GM19025 (cell line): ENCODE results near the gene RNASEH1.
"Not testable (repeated sequence)": the region's sequence is repeated elsewhere in the genome, so short reads cannot be mapped to it uniquely, and the experiment has no call there.

Source experiments
- ATAC-seq: cut with Tn5 transposase; IDR thresholded peaks from one replicate; pipeline ENCODE4 v1.9.1; 2021; ENCODE audit warnings: mild to moderate bottlenecking, low read depth, moderate library complexity; ENCODE audit not compliant: unreplicated experiment

The RNASEH1 gene

DNA sequence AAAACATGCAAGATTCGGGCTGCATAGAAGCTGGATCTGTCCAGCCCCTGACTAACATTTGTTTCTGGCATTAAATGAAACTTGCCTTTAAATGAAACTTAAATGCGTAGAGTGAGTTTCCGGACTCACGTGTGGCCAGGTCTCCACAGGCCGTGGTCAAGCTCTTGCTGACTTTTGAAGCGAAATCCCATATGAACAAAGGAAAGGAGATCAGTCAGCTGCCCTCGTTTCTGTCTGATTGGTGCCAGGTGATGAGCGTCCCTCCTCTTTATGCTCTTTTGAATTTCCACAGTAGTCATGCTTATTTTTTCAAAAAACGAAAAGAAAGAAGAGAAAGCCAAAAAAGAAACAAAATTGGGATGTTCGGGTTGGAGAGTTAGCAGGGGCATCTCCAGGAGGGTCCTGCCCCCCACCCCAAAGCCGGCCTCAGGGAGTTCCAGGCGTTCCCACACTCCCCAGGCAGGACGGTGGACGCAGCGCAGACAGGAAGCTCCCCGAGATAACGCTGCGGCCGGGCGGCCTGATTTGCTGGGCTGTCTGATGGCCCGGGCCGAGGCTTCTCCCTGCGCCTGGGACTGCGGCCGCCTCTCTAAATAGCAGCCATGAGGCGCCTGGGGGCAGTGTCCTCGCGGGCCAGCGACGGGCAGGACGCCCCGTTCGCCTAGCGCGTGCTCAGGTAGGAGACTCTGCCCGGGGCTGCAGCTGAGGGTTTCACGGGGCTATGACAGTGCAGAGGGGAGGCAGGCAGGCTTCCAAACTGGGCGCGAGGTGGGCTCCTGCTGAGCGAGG is 36.6 kb upstream of the RNASEH1 start, which contains the start of gene COLEC11:
COLEC11 (plus strand) TSS at position 620 of the 789 bp plus-strand sequence. CDS start 9,229 bp downstream, outside the sequence.
- ATAC-seq: no peak

DNA sequence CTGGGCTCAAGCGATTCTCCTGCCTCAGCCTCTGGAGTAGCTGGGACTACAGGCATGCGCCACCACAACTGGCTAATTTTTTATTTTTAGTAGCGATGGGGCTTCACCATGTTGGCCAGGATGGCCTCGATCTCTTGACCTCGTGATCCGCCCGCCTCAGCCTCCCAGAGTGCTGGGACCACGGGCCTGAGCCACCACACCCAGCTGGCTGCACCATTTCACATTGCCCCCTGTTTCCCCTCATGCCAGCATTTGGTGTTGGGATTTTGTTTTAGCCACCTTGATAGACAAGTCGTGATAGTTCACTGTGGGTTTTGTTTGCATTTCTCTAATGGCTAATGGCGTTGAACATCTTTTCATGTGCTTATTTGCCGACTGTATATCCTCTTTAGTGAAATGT is 31.0 kb upstream of the RNASEH1 start:
- no peak for ATAC-seq

DNA sequence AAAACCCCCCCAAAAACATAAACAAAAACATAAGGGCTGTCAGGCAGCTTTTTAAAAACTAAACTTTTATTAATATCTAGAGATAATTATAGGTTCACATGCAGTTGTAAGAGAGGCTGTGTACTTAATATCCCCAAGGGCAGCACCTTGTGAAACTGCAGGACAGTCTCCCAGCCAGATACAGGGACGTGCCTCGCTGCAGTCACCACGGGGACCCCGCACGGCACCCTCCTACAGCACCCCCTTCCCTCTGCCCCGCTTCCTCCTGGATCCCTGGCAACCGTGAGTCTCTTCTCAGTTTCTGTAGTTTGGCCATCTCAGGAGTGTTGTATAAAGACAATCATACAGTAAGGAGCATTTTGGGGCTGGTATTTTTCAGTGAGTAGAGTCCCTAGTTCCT is 30.0 kb upstream of the RNASEH1 start:
- ATAC-seq: no peak

DNA sequence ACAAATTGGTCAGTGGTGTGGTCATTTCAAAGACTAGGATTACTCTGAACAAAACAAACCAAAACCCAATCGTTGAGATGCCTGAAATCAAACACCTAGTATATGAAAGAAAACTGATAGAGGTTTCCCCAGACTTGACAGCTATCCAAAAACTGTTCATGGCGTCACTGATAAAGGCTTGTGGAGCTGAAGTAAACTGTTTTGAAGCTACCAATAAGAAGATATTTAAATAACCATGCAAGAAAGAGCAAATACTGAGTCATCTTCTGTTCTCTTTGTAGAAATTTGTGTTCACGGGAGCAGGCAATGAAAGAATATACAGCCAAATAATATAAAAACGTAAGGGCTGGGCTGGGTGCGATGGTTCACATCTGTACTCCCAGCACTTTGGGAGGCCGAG is 29.3 kb upstream of the RNASEH1 start:
- ATAC-seq: no peak

DNA sequence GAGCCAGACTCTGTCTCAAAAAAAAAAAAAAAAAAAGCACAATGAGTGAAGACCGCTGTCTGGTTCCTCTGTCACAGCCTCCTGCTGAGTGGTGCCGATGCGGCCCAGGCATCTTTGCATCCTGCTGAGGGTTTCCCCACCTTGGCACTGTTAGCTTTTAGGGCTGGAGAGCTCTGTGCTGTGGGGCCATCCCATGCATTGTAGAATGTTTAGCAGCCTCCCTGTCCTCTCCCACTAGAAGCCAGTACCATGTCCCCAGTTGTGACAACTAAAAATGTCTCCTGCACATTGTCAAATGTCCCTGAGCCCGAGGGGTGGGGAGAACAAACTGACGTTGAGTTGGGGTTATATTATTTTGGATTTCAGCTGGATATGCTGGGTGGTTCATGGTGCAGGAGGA is 28.9 kb upstream of the RNASEH1 start:
- no peak for ATAC-seq

DNA sequence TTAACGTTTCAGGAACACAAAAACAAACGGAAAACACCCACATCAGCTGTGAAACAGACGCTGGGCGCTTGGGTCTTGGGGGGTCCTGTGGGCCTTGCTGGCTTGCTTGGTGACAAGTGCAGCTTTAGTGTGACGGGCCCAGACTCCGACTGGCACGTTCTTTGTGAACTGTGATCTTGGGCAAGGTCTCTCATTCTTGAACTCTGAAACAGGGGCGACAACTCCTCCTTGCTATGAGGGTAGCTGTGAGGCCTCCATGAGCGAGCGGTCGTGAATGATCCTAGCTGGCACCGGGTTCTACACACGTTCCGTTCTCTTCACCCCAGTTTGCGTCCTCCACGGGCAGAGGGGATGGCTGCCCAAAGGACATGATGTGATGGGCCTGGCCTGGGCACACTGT is 28.1 kb upstream of the RNASEH1 start:
- ATAC-seq: no peak

DNA sequence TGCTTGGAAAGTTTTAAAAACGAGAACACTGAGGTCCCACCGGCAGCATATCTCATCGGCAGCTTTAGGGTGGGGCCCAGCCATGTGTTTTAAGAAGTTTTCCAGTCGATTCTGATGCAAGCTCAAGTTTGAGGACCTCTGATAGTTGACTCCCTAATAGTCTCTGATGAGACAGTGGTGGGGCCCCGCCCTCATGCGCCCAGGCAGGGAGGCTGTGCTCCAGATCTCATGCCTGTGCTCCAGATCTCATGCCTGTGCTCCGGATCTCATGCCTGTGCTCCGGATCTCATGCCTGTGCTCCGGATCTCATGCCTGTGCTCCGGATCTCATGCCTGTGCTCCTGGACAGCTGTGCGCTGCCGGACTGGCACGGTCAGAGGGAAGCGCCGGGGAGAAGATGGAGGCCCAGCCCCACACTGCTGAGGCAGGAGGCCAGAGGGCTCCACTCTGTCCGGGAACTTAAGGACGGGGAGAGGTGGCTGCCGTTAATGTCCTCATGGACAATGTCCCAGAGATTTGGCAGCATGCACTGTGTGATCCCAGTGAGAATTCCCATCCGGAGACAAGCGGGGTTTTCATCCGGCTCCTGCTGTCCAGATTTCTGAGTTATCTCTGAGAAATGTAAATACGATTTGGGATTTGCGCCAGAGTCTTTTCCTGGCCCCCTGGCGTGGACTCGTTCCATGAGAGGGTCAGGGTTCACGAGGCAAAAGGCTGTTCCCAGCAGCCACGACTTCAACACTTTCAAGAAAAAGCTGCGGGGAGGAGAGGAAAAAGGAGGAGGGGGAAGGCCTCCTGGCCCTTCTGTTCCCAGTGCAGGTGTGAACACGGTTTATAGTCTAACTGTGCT is 27.4 kb upstream of the RNASEH1 start:
- no peak for ATAC-seq

DNA sequence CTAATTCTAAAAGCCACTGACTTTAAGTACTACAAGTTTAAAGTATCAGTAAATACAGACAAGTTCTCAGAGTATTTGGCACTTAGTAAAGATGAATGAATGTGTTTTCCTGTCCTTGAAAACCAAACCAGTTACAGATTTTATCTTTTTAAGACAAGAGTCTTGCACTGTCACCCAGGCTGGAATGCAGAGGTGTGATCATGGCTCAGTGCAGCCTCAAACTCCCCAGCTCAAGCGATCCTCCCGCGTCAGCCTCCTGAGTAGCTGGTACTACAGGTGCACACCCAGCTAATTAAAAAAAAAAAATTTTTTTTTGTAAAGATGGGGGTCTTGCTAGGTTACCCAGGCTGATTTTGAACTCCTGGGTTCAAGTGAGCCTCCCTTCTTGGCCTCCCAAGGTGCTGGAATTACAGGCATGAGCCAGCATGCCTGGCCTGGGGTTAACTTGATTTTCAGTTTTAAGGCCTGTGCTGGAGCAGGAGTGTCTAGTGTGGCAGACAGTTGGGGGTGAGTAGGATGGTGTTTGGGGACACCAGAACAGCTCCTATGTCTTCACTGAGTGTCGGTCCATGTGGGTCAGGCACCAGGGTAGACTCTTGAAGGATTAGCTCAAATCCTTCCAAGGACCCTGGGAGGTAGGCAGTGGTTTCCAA is 26.6 kb upstream of the RNASEH1 start:
- no peak for ATAC-seq

DNA sequence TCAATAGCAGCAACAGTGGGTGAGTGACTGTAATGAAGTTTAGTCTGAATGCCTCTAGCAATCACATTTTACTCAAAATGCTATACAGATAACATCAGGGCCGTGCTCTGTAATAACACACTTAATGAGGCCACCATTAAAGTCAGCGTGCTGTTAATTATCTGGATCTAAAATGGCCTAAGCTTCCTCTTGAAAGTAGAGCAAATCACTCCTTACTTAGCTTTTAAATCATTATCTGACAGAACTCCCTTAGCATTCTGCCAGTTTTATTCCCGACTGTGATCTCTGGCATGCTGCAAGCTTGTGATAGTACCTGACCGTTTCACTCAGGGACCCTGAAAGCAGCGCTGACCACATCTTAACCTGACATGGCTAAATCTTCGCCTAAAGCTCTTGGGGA is 25.9 kb upstream of the RNASEH1 start:
- ATAC-seq: no peak

DNA sequence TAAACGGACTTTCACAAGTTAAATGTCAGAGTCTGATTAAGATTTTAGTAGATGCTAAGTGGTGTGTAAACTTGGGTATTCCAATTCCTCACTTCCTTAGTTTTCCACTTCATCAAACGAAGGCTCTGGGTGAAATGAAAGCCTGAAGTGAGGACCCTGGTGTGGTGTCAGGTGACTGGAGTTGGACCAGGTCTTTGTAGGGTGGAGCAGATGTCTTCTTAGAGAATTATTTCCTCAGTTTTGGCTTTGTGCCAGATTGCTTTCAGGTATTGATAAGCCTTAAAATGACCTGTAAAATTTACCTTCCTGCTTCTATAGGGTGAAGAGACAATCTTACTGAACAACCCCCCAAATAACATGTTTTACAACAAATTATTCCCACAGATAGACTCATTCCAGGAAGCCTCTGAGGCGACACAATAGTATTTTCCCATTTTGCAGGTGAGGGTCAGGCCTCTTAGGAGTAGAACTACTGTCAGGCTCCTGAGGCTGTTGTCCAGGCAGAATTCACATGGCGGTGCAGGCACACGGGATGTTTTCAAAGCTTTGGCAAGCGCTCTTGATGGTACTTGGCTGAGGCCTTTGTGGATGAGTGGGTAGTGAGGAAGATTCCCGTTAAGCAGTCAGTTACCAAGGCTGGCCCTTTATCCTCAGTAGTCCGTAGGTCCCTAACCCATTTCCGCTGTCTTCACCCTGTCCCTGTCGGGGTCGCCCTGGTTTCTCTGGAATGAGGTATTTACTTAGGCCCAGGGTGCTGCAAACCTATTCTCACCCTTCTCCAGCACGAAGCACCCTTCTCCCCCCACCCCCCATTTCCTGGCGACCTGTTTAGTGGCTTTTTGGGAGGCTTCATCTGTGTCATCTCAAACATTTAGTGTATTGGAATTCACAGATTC is 23.5 kb upstream of the RNASEH1 start:
- ATAC-seq: no peak

DNA sequence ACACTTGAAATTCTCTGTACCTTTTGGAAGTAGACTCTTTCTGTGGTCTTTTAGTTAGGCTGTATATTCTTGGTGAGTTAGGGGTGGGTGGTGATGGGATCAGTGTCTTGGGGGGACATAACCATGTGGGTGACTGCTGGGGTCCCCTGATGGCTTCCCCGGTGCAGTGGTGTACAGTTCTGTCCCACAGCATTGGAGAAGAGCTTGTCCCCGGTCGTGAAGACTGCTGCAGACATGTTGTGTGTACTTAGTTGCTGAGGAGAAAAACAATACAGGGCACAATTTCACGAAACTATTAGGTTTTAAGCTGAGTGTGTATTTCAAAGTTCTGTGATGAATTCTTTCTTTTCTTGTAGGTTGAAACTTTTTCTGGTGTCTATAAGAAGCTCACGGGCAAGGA is 22.3 kb upstream of the RNASEH1 start:
- ATAC-seq: no peak

DNA sequence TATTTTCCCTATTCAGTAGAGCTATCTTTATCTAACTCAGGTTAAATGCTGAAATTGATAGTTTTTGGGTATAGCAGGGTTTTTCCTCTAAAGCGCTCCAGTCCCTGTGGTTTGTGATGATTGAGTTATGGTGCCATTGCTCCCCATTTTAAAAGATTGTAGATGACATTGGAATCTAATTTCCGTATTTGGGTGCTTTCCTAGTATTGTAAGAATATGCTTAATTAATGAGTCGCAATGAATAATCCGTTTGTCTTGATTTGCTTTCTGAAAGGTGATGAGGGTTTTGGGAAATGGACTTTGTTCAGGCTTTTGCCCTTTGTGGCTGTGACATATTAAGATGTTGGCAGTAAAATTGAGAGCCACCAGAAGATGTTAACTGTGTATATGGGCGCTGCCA is 20.9 kb upstream of the RNASEH1 start:
- no peak for ATAC-seq

DNA sequence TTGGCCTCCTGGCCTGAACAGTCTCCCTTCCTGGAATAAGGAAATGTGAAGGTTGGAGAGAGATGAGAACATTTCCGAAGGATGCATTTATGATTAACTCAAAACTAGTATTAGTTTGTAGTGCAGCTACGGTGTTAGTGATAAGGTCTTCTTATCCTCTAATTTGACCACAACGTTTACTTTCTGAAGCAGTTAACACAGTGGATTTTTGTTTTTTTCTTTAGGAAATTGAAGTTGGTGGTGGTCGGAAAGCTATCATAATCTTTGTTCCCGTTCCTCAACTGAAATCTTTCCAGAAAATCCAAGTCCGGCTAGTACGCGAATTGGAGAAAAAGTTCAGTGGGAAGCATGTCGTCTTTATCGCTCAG is 18.1 kb upstream of the RNASEH1 start:
- not testable (repeated sequence) for ATAC-seq

DNA sequence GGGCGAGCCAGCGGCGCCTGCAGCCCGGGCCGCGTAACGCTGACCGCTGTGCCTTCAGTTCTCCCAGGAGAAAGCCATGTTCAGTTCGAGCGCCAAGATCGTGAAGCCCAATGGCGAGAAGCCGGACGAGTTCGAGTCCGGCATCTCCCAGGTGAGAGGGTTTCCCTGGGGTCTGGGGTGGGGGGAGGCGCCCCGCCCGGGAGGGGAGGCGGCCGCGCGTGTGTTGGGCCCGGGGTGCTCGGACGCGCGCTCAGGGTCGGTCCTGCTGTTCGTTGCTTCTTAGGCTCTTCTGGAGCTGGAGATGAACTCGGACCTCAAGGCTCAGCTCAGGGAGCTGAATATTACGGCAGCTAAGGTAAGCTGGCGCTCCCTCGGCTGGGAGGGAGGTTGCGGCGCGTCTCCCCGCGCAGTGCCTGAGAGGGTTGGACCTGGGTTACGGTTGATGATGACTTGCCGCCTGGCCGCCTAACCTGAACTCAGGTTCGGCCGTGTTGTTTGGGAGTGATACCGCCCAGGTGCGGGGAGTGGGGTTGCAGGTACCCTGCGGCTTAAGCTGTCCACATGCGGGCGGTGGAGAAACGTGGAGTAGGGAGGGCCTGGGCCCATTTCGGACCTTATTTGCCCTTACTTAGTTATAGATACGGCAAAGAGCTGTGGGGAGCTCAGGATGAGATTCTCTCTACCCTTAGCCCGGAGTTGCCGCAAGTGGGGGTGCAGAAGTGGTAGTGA is 17.6 kb upstream of the RNASEH1 start:
- ATAC-seq: peak; percentile 3

DNA sequence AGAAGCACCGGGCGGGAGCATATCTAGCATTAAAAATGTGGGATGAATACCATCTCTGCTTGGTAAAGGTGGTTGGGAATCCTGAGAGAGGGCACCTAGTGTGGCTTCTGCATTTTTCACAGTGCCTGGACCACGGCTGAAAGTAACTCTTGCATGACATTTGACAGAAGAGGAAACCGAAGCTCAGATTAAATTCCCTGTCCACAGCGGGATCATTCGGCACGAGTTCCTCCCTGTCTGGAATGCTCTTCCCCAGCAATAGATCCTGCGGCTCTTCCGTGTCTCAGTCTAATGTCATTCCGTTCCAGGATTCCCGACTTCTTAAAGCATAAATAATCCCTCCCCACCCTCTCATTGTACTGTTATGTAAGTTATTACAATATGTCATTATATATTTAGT is 16.0 kb upstream of the RNASEH1 start:
- no peak for ATAC-seq

DNA sequence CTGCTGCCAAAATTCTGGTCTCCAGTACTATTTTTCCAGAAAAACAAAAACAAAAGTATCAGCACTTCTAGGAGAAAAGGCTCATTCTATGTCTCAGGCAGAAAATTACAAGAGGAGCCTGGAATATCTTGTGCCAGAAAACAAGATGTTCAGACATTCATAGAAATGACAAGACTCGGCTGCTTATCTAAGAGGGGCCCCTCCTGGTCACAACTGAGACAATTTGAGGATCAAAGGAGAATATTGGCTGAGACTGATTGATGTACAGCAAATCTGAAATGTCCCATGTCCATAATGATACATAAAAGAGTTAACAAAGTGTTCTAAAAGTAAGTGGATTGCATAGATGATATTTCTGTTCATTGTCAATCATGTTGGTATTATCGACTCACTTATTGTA is 14.5 kb upstream of the RNASEH1 start:
- ATAC-seq: no peak

DNA sequence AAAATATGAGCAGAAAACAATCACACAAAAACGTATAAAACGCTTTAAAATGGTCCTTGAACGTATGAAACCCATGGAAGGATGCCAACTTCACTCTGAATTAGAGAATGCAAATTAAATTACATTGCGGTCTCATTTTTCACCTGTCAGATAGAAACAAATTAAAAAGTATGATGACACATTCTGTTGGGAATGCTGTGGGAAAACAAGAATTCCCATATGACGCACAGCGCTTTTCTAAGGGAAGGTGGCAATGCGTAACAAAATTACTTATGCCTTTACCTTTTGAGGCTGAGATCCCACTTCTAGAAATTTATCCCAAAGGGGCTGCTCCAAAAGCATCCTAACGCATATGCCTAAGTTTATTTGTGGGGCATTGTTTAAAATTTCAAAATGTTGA is 13.2 kb upstream of the RNASEH1 start:
- no peak for ATAC-seq

DNA sequence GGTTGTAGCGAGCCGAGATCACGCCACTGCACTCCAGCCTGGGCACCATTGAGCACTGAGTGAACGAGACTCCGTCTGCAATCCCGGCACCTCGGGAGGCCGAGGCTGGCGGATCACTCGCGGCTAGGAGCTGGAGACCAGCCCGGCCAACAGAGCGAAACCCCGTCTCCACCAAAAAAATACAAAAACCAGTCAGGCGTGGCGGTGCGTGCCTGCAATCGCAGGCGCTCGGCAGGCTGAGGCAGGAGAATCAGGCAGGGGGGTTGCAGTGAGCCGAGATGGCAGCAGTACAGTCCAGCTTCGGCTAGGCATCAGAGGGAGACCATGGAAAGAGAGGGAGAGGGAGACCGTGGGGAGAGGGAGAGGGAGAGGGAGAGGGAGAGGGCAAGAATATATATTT is 11.5 kb upstream of the RNASEH1 start:
- ATAC-seq: not testable (repeated sequence)

DNA sequence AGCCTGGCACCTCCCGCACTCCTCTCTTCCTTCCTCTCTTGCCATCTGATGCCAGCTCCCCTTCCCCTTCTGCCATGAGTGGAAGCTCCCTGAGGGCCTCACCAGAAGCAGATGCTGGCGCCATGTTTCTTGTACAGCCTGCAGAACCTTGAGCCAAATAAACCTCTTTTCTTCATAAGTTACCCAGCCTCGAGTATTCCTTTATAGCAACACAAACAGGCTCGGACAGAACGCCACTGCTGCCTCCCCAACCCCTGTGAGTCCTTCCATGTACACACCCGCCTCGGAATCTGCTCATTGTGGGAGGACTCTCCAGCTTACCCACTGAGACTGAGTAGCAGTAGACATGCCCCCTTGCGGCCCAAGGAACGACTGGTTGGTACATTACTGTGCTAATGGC is 8.7 kb upstream of the RNASEH1 start:
- ATAC-seq: no peak

DNA sequence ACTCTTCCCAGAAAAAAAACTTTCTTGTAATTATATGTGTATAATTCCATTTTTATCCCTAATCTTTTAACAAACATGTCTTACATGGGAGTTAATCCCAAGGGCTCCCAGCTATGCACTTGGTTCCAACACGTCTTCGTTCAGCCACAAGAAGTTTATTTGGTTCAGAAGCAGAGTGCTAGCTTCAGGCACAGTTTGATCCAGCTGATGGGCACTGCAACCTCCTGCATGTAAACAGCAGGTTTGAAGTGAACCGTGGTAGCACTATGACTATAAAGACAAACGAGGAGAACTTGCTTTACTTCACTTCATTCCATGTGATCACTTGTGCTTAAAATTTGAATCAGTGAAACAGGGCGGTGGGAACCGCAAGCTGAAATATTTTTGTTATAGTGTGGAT is 7.0 kb upstream of the RNASEH1 start:
- no peak for ATAC-seq
